Mesenteric fat pad (tissue), 1 donor: ENCODE results near the gene FUT7. TPM values are rescaled to one million over a fixed set of nuclear protein-coding genes. Genes with fewer than 3 reads are reported as not detected.

Experiments
- DNase-seq: peaks from one replicate; pipeline ENCODE4 v3.0.0-alpha.2; 2020; ENCODE audit warnings: low spot score
- long read RNA-seq: library from polyadenylated mRNA; unstranded; transcript quantifications from one replicate; pipeline ENCODE4 v2.0.0, GENCODE V29; 2020
- total RNA-seq: library from RNA; stranded (reverse); fragmentation: NEBNext Ultra II Directional; extraction: Animal tissue kit (Norgen Biotek cat#: 25700); gene quantifications from one replicate; pipeline ENCODE4 v1.2.1, GENCODE V29; 2021
- donor health status: DM: yes; HTN: yes; CAD: no.

FUT7 gene, protein sequence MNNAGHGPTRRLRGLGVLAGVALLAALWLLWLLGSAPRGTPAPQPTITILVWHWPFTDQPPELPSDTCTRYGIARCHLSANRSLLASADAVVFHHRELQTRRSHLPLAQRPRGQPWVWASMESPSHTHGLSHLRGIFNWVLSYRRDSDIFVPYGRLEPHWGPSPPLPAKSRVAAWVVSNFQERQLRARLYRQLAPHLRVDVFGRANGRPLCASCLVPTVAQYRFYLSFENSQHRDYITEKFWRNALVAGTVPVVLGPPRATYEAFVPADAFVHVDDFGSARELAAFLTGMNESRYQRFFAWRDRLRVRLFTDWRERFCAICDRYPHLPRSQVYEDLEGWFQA
- 0.55 TPM for total RNA-seq
- long read RNA-seq: 0 reads

DNA sequence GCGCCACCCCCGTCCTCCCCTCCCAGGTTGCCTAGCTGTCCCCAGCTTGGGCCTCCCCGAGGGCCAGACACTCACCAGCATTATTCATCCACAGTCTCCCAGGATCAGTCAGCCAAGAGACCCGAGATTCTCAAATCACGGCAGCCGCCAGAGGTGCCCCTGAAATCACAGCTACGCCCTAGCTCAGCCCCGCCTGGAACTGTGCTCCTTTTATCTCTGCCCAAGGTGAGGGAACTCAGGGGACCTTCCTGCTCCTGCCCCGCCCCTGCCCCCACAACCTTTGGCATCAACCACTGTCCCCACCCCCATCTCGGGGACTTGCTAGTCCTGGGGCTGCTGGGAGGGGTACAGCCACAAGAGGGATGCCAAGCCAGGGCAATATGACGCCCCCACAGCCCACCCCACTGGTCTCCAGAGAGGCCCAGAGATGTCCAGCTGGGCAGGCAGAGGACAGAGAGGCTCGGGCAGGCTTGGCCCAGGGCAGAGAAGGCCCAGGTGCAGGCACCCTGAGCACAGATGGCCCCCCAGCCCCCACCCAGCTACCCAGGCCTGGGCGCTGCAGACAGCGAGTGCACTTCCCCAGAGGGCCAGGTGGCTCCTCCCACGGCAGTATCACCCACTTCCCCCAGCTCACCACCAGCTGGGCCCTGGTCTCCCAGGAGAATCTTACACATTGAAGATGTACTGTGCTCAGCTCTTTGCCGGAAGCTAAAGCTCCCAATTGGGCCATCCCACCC, at the start of gene FUT7:
FUT7 (minus strand) TSS at position 185 of the 737 bp plus-strand sequence; CDS start at position 88, 97 bp downstream.
- DNase-seq: no peak

DNA sequence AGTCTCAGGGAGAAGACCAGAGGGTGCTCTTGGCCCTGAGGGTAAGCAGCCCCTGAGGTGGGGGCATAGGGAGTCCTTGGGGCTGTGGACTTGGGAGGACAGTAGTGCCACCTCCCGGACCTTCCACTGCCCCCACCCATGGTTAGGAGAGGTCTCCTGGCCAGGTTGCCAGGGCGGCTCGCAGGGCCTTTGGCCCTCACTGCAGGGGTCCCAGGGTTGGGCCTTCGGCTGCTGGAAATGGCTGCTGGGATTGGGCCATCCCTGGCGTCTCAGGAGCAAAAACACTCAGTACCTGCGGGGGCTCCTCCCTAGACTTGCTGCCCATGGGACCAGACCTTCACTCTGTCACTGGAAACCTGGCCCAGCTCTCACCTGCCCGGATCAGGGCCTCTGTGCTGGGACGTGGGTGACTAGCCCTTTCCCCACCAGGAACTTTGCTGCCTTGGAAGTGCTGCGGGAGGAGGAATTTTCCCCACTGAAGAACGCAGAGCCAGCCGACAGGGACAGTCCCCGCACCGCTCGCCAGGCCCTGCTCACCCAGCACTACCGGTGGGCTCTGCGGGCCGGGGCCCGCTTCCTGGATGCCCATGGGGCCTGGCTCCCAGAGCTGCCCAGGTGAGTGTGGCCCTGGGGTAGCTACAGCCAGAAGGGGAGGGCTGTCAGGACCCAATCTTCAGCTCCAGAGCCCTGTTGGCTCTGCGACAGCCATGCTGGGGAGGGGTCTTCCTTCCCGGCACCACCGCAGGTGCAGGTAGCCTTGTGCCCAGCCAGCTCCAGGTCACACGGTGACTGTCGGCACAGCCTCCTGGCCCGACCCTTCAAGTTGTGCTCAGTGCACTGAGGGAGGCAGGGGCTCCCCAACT, 48.6 kb upstream of the FUT7 start:
- no peak for DNase-seq

DNA sequence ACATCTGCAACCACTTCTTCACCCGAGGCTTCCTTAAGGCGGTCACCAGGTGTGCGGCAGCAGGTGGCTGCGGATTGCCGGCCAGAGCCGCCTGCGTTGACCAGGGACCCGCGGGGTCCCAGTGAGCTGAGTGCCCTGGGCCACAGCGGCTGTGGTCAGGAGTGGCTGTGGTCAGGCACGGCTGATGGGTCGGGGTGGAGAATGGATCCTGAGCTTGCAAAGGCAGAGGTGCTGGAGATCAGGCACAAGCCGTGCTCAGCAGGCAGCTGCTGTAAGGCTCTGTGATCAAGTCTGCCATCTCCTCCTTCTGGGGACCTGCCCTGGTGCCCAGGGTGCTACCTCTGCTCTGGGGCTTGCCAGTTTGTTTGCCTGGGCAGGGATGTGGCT, 47.5 kb upstream of the FUT7 start:
- DNase-seq: no peak

DNA sequence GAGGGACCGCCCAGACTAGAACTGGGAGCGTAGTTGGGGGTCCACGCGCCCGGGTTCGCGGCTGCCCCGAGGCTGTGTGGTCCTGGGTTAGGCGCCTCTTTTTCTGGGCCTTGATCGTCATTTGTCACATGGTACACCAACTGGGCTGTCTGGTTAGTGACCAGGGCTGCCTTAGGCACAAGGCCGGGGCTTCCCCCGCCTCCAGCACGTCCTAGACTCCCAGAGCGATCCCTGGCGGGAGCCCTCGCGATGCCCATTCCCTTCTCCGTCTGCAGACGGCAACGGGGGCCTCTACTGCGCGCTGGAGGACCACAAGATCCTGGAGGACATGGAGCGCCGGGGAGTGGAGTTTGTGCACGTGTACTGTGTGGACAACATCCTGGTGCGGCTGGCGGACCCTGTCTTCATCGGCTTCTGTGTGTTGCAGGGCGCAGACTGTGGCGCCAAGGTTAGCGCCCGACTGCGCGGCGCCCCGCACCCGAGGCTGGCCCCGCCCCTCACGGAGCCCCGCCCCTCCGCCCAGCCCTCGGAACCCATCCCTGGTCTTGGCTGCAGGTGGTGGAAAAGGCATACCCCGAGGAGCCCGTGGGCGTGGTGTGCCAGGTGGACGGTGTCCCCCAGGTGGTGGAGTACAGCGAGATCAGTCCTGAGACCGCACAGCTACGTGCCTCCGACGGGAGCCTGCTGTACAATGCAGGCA, 47.0 kb upstream of the FUT7 start:
- DNase-seq: no peak

DNA sequence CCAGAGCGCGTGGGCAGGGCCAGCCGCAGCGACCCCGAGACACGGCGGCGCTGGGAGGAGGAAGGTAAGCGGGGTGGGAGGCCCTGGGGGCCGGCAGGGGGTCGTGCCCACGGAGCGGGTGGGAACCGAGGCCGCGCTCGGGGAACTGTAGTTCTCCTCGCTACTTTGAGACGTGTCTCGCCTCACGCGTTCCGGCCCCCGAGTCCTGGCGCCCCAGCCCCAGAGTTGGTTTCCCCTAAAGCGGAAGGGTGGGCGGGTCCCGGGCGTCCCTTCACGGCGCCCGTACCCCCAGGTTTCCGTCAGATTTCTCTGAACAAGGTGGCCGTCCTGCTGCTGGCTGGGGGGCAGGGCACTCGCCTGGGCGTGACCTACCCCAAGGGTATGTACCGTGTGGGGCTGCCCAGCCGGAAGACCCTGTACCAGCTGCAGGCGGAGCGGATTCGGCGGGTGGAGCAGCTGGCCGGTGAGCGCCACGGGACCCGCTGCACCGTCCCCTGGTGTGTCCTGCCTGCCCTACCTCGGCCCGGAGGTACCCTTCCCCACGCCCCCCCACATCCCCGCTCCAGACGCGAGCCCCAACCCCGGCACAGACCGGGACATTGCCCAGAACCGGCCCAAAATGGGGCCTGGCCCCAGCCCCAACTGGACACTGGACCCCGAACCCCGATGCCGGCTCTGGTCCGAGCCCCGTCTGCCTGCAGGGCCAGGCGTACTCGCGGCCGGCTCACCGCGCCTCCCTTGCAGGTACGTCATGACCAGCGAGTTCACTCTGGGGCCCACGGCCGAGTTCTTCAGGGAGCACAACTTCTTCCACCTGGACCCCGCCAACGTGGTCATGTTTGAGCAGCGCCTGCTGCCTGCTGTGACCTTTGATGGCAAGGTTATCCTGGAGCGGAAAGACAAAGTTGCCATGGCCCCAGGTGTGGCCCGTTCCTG, 46.1 kb upstream of the FUT7 start:
- DNase-seq: peak; percentile 89

DNA sequence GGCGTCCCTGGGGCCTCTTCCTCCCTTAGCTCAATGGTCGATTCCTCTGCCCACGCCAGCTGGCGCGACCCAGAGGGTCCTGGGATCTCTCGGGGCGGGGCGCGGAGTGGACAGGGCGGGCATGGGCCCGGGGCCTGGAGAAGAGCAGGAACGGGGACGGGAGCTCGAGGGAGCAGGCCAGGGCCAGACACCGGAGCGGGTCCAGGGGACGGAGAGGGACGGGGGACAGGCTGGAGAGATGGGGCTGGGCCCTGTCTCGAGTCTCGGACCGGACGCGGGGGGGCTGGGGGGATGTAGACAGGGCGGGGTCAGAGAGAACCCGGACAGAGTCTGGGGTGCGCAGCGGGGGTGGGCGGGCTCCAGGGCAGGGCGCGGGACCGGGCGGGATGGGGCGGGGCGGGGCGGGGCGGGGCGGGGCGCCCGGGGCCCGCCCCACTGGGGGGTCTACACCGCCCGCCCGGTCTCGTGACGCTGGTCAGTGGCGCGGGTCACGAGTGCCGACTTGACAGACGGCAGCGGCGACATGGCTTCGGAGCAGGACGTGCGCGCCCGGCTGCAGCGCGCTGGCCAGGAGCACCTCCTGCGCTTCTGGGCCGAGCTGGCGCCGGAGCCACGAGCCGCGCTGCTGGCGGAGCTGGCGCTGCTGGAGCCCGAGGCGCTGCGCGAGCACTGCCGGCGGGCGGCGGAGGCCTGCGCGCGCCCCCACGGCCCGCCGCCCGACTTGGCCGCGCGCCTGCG, 45.3 kb upstream of the FUT7 start, which contains the start of gene UAP1L1:
UAP1L1 (plus strand) TSS at position 508 of the 738 bp plus-strand sequence; CDS start at position 524, 16 bp downstream.
- peak; percentile 91 for DNase-seq

DNA sequence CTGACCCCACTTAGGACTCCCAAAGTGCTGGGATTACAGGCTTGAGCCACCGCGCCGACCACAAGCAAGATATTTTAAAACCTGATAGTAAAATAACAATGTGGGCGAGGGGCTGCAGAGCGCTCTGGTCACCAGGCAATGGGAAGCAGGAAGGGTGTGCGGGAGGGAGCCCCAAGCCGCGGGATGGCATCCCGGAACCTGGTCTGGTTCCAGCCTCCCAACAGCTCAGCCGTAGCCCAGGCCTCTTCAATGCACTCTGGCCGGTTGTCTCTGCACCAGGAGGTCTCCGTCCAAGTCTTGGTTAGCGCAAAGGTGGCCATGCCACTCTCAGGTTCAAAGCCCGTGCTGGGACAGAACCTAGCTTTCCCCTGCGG, 44.7 kb upstream of the FUT7 start:
- no peak for DNase-seq

DNA sequence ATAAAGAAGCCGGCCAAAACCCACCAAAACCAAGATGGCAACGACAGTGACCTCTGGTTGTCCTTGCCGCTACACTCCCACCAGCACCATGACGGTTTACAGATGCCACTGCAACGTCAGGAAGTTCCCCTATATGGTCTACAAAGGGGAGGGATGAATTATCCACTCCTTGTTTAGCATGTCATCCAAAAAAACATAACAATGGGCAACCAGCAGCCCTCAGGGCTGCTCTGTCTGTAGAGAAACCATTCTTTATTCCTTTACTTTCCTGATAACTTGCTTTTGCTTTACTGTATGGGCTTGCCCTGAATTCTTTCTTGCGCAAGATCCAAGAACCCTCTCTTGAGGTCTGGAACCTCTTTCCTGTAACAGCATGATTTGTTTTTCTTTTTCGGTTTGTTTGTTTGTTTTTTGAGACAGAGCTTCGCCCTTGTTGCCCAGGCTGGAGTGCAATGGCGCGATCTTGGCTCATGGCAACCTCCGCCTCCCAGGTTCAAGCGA, 43.4 kb upstream of the FUT7 start:
- no peak for DNase-seq

DNA sequence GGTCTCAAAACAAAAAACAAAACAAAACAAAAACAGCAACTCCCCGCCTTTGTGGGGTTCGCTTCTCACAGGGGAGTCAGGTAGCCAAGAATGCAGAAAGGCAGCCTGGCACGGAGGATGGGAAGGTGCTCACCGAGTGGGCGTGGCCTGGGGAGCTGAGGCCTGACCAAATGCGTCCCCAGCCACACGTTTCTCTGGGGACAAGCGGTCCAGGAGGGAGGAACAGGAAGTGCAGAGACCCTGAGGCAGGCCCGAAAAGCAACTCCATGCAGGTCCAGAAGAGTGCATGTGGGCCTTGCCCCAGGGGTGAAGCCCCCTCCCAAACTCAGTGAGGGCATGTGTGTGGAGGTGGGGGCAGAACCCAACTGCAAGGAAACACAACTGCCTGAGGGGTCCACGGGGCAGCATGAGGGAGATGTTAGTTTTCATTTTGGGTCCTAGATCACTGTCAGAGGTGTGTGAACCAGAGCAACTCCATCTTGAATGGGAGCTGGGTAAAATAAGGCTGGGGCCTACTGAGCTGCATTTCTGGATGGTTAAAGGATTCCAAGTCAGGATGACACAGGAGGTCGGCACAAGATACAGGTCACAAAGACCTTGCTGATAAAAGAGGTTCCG, 42.9 kb upstream of the FUT7 start:
- no peak for DNase-seq

DNA sequence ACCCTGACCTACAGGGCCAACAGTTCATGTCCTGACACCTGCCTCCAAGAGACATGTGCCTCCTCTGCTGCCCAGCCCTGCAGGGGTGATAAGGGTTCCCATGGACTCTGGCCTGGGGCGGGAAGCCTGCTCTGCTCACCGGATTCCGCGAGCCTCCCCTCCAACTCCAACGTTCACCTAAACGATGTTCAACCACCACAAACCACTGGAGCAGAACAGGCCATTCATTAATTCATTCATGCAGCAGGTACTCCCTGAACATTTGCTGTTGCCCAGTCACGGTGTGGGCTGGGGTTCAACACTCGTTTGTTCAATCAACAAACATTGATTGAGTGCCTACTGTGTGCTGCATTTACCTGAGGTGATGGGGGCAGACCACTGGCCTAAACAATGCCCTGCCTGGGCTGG, 42.1 kb upstream of the FUT7 start:
- no peak for DNase-seq

DNA sequence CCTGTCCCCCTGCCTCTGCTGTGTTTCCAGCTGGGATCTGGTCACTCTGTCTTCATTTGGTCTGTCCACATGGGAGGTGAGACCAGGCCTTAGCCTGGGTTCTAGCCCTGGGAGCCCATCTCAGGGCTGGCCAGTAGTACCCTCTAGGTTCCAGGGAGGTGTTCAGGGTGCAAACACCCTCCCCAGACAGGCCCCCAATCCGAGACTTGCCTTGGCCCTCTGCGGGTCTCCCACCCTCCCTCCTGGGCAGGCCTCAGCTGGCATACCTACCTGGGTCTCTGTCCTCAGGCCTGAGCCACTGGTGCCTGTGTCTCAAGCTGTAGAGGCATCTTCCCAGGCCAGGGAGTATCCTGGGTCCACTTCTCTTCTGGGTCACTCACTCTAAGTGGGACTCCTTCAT, 39.4 kb upstream of the FUT7 start:
- no peak for DNase-seq

DNA sequence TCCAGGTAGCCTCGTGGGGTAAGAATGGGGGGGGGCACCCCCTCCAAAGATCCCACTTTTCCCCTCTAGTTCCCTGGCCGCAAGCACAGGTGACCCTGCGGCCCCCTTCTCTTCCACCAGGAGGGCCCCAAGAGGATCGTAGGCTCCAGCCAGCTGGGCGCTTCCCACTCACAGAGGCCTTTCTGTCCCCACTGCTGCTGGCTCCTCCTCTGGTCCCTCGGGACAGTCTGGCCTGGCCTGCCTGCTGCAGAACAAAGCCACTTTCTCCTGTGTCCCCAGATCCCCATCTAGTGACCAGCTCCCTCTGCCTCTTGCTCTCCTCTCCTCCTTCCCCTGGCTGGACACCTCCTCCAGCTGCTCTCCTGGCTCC, 39.0 kb upstream of the FUT7 start:
- no peak for DNase-seq

DNA sequence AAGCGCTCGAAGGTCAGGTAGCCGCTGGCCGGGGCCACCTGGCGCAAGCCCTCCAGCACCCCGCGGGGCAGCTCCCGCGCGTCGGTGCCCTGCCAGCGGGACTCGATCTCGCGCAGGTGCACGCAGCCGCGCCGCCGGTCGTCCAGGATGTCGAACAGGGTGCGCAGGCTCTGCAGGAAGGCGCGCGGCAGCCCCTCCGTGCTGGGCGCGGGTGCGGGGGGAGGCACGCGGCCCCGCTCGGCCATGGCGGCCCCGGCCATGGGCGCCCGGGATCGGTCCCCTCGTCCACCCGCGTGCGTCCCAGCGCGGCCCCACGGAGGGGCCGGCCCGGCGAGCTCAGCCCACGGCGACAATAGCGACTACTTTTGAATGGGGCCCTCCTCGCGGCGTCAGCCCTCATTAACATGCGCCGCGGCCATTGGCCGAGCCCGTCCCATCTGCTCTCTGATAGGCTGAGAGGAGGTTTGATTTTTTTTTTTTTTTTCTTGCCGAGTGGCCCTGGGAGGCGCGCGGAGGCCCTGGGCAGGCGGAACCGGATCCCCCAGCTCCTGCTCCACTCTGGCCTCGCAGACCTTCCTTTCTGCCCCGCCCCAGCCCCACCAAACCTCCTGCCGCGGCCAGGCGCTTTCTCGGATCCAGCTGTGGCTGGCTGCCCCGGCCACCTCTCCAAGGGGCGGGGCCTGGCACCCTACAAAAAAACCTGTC, 38.5 kb upstream of the FUT7 start, which contains the start of gene SAPCD2:
SAPCD2 (minus strand) TSS at position 357 of the 705 bp plus-strand sequence; CDS start at position 260, 97 bp downstream.
- peak; percentile 95 for DNase-seq

DNA sequence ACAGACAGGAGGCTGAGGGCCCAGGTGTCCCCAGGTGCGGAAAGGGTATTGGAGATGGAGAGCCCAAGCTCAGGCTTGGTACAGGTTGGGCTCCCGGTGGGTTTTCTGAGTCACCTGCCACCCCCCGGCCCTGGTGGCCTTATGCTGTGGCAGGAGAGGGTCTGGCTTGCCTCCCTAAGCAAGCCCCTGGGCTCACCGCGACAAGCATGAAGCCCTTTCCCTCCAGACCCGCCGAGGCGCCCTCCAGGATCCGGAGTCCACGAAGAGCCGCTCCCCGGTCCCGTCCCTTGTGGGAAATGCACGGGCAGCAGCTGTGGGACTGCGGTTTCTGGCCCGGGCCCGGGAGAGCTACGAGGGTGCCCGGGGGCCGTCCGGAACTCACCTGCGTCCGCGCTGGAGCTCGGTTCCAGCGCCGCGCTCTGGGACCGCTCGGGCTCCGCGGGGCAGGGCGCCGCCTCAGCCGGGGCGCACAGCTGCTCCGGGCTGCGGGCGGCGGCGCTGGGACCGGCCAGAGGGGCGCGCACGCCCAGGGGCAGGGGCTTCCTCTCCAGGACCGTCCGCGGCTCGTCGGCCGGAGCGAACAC, 37.7 kb upstream of the FUT7 start:
- DNase-seq: no peak

DNA sequence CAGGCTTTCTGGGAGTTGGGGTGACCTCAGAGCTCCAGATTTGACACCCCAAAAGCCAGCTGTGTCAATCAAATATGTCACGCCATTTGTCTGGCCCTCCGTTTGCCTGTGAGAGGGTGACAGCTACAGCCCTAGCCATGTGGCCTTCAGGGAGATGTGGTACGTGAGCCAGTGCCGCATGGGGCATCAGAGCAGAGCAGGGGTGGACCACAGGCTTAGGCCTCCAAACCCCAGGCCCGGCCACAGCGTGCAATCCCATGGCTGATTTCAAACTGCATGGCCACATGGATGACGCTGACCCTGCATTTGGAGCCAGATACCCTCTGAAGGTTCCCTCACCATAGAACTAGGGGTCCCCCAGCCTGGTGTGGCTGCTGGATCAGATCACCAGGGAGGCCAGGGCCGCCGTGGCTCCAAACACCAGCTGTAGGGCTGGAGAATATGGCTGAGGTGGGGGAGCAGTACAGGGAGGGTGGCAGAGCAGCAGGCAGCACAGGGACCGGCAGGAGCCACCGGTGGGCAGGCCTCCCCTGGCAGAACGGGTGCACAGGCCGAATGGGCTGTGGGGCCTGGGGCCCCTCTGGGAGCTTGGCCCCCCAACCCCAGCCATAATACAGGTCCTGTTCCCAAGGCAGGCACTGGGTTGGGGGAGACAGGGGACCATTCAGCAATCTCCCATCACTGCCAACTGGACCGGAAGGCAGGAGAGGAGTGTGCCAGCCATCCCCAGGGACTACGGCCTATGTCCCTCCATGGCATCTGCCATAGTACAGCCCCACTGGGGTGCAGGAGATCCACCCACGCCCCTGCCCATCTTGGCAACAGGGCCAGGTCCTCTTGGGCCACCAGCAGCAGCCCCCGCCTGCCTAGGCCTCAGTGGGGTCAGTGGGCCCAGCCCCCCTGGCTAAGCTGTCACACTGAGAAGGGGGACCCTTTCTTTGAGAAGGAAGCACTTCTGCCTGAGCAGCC, 36.9 kb upstream of the FUT7 start:
- DNase-seq: no peak

DNA sequence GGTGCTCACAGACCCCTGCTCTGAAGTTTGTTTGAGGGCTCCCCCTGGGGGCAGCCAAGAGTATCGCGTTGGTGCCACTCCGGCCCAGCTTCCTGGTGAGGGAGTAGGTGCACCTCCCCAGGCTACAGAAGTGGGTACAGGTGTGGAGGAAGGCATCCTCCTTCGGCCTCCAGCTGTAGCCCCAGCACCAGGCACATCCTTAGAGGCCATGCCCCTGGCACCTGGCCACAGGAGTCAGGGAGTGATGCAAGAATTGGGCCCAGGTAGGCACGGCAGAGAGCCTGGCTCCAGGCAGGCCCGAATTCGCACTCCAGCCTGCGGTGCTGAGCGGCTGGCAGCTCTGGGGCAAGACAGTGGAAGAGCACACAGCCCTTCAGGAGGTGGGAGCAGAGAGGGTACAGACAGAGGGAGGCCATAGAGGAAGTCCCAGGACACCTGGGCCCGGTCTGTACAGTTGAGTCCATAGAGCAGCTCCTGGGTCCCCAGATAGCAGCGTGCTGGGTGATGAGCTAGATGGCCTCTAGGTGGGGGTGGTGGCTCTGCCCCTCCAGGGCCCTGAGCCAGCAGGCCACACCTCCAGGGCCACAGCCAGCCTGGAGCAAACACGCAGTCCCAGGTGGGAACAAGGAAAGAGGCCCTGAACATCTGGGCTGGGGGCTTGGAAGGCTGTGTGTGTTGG, 36.1 kb upstream of the FUT7 start:
- no peak for DNase-seq
